KMS-11 (cell line): ENCODE measurements around the gene SUCLG1.

Experiments
- H2AFZ ChIP-seq: fragments of 200-600 bp; sonication (generic); 2 replicates; pipeline ENCODE4 v1.6.1; 2016; ENCODE audit warnings: antibody characterized with exemption, mixed run types, low read depth
- H3K27ac ChIP-seq: fragments of 200-600 bp; sonication (generic); 2 replicates; pipeline ENCODE4 v1.6.1; 2016; ENCODE audit warnings: mild to moderate bottlenecking, mixed run types
- H3K27me3 ChIP-seq: fragments of 200-600 bp; sonication (generic); 2 replicates; pipeline ENCODE4 v1.6.1; 2017; ENCODE audit warnings: mild to moderate bottlenecking, low read depth, mixed run types, moderate library complexity; ENCODE audit not compliant: insufficient read depth
- H3K36me3 ChIP-seq: fragments of 200-600 bp; sonication (generic); 2 replicates; pipeline ENCODE4 v1.6.1; 2017; ENCODE audit warnings: mild to moderate bottlenecking, mixed run types; ENCODE audit not compliant: insufficient read depth
- H3K4me1 ChIP-seq: fragments of 200-600 bp; sonication (generic); 2 replicates; pipeline ENCODE4 v1.6.1; 2016; ENCODE audit warnings: mild to moderate bottlenecking, low read depth, mixed run types; ENCODE audit not compliant: poor library complexity, severe bottlenecking
- H3K4me2 ChIP-seq: fragments of 200-600 bp; sonication (generic); 2 replicates; pipeline ENCODE4 v1.7.0; 2016; ENCODE audit warnings: mild to moderate bottlenecking, mixed run types
- H3K4me3 ChIP-seq: fragments of 200-600 bp; sonication (generic); IDR thresholded peaks from 2 replicates; pipeline ENCODE4 v1.6.1; 2017; ENCODE audit warnings: low read depth, low read length, mixed read lengths; ENCODE audit not compliant: insufficient read depth
- H3K79me2 ChIP-seq: fragments of 200-600 bp; sonication (generic); 2 replicates; pipeline ENCODE4 v1.6.1; 2016; ENCODE audit warnings: low read depth, mixed run types; ENCODE audit not compliant: insufficient read depth
- H3K9ac ChIP-seq: fragments of 200-600 bp; sonication (generic); 2 replicates; pipeline ENCODE4 v1.6.1; 2016; ENCODE audit warnings: mild to moderate bottlenecking, mixed run types
- H4K20me1 ChIP-seq: fragments of 200-600 bp; sonication (generic); 2 replicates; pipeline ENCODE4 v1.6.1; 2016; ENCODE audit warnings: mild to moderate bottlenecking, mixed run types; ENCODE audit not compliant: insufficient read depth
- TF ChIP-seq, protein P1 (sequence below): fragments of 200-600 bp; sonication (generic); conservative IDR thresholded peaks from 2 replicates; pipeline ENCODE4 v1.6.1; 2017; ENCODE audit warnings: low read depth, mild to moderate bottlenecking, antibody characterized with exemption, low read length, moderate library complexity, mixed read lengths

The SUCLG1 gene

DNA sequence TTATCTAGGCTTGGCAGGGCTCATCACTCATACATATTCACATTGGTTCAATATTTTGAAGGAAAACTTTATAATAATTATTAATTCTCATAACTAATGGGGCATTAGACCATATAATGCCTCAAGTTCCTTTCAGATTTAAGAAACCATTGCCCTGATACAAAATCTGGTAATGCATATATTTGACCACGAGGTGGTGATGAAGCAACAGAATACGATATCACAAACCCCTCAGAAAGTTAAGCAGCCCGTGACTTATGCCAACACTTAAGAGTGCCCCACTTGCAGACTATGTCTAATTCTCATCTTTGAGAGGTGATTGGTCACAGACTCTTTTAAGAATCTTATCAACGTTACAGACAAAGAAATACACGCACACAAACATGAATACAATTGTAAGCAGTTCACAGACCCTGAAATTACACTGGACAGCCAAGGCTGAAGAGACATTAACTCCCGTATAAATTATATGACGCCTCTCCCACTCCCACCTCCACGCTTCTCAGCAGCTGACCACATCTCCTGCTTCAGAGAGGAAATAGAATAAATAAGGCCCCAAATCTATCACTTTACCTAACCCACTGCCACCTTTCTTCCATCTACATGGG, 36.6 kb upstream of the SUCLG1 start:
- Histone ChIP-seq H3K9ac (no peak overlapping the region), H2AFZ (no peak overlapping the region), H3K27ac (no peak overlapping the region), H3K4me2 (no peak overlapping the region), H3K36me3 (no peaks in the 10 kb centered on the region), H3K27me3 (no peaks in the 10 kb centered on the region), H3K79me2 (no peaks in the 10 kb centered on the region), H3K4me1 (no peaks in the 10 kb centered on the region), H4K20me1 (no peaks in the 10 kb centered on the region), H3K4me3 (no peak overlapping the region)
- TF ChIP-seq, protein P1, sequence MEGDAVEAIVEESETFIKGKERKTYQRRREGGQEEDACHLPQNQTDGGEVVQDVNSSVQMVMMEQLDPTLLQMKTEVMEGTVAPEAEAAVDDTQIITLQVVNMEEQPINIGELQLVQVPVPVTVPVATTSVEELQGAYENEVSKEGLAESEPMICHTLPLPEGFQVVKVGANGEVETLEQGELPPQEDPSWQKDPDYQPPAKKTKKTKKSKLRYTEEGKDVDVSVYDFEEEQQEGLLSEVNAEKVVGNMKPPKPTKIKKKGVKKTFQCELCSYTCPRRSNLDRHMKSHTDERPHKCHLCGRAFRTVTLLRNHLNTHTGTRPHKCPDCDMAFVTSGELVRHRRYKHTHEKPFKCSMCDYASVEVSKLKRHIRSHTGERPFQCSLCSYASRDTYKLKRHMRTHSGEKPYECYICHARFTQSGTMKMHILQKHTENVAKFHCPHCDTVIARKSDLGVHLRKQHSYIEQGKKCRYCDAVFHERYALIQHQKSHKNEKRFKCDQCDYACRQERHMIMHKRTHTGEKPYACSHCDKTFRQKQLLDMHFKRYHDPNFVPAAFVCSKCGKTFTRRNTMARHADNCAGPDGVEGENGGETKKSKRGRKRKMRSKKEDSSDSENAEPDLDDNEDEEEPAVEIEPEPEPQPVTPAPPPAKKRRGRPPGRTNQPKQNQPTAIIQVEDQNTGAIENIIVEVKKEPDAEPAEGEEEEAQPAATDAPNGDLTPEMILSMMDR = peak; percentile 82

DNA sequence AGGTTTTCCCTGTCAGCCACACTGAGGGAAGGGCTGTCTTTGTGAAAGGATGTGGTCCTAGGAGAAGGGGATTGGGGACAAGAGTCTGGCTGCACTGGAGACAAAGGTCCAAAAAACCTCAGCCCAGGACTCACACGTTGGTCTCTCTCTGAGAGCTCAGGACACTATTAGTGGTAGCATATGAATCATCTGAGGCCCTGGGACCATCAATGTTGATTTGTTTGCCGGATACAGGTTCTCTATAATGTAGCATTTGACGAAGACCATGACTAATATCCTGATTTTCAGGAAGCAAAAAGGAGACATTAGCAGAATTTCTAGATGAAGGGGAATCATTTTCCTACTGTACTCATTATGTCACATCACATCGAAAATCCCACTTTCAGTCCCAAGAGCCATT, 35.0 kb upstream of the SUCLG1 start:
- Histone ChIP-seq H3K4me2 (no peak overlapping the region), H3K27ac (no peak overlapping the region), H3K27me3 (no peaks in the 10 kb centered on the region), H3K79me2 (no peaks in the 10 kb centered on the region), H3K36me3 (no peaks in the 10 kb centered on the region), H2AFZ (no peak overlapping the region), H3K9ac (no peak overlapping the region), H4K20me1 (no peaks in the 10 kb centered on the region), H3K4me1 (no peaks in the 10 kb centered on the region), H3K4me3 (no peak overlapping the region)
- TF ChIP-seq, protein P1 = no peak

DNA sequence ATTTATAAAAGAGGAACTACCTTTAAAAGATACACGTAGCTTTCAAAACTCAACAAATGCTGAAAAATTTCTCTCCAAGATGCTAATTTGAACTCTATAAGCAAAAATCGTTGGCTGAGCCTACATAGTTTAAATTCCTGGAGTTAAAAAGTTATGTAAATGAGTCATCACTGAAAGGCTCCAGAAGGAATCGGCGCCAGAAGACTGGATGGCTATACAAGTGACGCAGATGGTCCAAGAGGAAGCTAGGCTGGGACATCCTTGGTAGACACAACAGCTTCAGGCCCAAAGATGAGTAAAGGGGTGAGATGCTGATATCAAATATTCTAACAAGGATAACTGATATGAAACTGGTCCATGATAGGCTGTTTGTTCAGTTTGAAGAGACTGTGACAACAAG, 34.4 kb upstream of the SUCLG1 start:
- H3K79me2 ChIP-seq = no peaks in the 10 kb centered on the region
- H3K27me3 ChIP-seq = no peaks in the 10 kb centered on the region
- no peak overlapping the region for H3K27ac ChIP-seq
- TF ChIP-seq, protein P1 = no peak
- H2AFZ ChIP-seq = no peak overlapping the region
- H3K36me3 ChIP-seq = no peaks in the 10 kb centered on the region
- H3K9ac ChIP-seq = no peak overlapping the region
- no peak overlapping the region for H3K4me2 ChIP-seq
- H3K4me3 ChIP-seq = no peak overlapping the region
- H4K20me1 ChIP-seq = no peaks in the 10 kb centered on the region
- H3K4me1 ChIP-seq = no peaks in the 10 kb centered on the region

DNA sequence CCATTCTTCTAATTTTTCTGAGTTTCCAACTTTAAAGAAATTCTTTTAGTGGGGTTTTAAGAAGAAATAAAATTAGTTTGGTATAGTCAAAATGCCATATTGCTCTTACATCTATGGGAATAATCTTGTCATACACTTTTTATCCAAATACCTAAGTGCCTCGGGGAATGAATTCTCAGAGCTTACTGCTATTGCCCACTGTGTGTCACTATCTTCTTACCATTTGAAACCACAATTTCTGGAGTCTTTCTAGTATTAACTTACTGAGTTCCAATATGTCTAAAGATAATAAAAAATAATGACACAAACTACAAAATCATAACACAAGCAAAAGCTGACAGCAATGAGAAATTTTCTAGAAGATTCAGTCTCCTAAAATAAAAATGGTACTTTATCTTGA, 33.5 kb upstream of the SUCLG1 start:
- Histone ChIP-seq H3K4me3 (no peak overlapping the region), H2AFZ (no peak overlapping the region), H3K79me2 (no peaks in the 10 kb centered on the region), H3K36me3 (no peaks in the 10 kb centered on the region), H3K4me2 (no peak overlapping the region), H3K27ac (no peak overlapping the region), H4K20me1 (no peaks in the 10 kb centered on the region), H3K27me3 (no peaks in the 10 kb centered on the region), H3K4me1 (no peaks in the 10 kb centered on the region), H3K9ac (no peak overlapping the region)
- TF ChIP-seq, protein P1 = no peak
